D721Med (cell line): Measurements from ENCODE around the gene TRIM68.

ENCODE experiments used
- DNase-seq: peaks from one replicate; pipeline ENCODE4 v3.0.0; 2011; ENCODE audit warnings: low spot score; ENCODE audit not compliant: insufficient read length
- FAIRE-seq: peaks from 2 replicates; lab custom pipeline; 2011; peaks lifted over from hg19 to GRCh38; lab: Jason Lieb, UNC
- TF ChIP-seq, protein P1 (sequence below): IDR thresholded peaks from 2 replicates; pipeline ENCODE4 v1.5.1; 2012; ENCODE audit warnings: mild to moderate bottlenecking, control low read depth; ENCODE audit not compliant: insufficient read depth; ENCODE audit errors: missing control alignments

The TRIM68 gene

DNA sequence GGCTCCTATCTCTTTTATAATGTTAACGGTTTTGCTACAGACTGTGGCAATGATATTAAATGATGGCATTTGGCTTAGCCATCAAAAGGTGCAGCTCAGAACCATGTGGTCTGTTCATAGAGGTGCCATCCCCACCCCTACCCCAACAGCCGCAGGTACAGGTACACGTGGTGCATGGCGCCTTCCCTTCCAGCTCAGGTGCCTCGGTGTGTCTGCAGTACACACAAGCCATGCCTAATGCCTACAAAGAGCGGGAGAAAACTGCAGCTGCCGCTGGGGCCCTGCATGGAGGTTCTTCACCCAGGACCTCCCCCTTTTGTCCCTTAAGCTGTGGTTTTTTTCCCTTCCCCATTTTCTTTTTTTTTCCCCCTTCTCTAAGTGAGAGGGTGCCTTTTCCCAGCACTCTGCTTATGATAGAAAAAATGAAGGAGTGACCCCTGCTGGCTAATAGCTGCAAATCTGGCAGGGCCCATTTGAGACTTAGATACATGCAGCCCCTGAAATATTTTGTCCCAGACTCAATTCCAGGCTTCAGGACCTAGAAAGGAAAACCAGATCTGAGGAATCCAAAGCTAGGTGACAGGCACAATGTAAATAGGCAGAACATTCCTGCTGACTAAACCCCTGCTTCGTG, 56.6 kb downstream of the TRIM68 start:
- no peak for DNase-seq
- TF ChIP-seq, protein P1, sequence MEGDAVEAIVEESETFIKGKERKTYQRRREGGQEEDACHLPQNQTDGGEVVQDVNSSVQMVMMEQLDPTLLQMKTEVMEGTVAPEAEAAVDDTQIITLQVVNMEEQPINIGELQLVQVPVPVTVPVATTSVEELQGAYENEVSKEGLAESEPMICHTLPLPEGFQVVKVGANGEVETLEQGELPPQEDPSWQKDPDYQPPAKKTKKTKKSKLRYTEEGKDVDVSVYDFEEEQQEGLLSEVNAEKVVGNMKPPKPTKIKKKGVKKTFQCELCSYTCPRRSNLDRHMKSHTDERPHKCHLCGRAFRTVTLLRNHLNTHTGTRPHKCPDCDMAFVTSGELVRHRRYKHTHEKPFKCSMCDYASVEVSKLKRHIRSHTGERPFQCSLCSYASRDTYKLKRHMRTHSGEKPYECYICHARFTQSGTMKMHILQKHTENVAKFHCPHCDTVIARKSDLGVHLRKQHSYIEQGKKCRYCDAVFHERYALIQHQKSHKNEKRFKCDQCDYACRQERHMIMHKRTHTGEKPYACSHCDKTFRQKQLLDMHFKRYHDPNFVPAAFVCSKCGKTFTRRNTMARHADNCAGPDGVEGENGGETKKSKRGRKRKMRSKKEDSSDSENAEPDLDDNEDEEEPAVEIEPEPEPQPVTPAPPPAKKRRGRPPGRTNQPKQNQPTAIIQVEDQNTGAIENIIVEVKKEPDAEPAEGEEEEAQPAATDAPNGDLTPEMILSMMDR, result peak; percentile 14
- no peak for FAIRE-seq
